ENCODE data around the gene SLC26A1. TPM values are rescaled to one million over a fixed set of nuclear protein-coding genes. Genes with fewer than 3 reads are reported as not detected.

The SLC26A1 gene
- total RNA-seq, 2 donors from 2014 or later: 0.27 TPM; not detected in 1

- no peak for ATAC-seq
- DNase-seq: no peak
- intact Hi-C loops (cut with DNase I): loop anchor here in 1 of 2 donors (5.0 kb wide), 1 partner anchor 40 kb away; the partner anchor contains the start of genes GAK and TMEM175
Measured at GRCh38 chr4:971666-972500, 21.3 kb downstream of the SLC26A1 start.

GRCh38 chr4:970854-971520 is 22.2 kb downstream of the SLC26A1 start:
- intact Hi-C loops (cut with DNase I): loop anchor here in 1 of 2 donors (5.0 kb wide), 1 partner anchor 39 kb away; the partner anchor contains the start of genes GAK and TMEM175
- DNase-seq (no peak), ATAC-seq (no peak)

- intact Hi-C loops (cut with DNase I): loop anchor here in 1 of 2 donors (5.0 kb wide), 1 partner anchor 38 kb away; the partner anchor contains the start of genes GAK and TMEM175
- no peak for ATAC-seq
- DNase-seq: no peak
Measured at GRCh38 chr4:970046-970745, 23.0 kb downstream of the SLC26A1 start.

GRCh38 chr4:968621-969394 is 24.4 kb downstream of the SLC26A1 start:
- ATAC-seq (no peak), DNase-seq (no peak)
- intact Hi-C loops (cut with DNase I): no loop called here

- ATAC-seq (no peak), DNase-seq (no peak)
- intact Hi-C loops (cut with DNase I): no loop called here
Measured at GRCh38 chr4:968221-968620, 25.0 kb downstream of the SLC26A1 start.

- intact Hi-C loops (cut with DNase I): no loop called here
- DNase-seq: no peak
- no peak for ATAC-seq
Measured at GRCh38 chr4:967113-968104, 25.8 kb downstream of the SLC26A1 start.

GRCh38 chr4:966266-967112 is 26.7 kb downstream of the SLC26A1 start:
- no peak for DNase-seq
- no peak for ATAC-seq
- intact Hi-C loops (cut with DNase I): no loop called here

GRCh38 chr4:965766-966134 is 27.5 kb downstream of the SLC26A1 start:
- ATAC-seq (no peak), DNase-seq (no peak)
- intact Hi-C loops (cut with DNase I): no loop called here

GRCh38 chr4:965048-965765 is 28.0 kb downstream of the SLC26A1 start:
- DNase-seq: no peak
- intact Hi-C loops (cut with DNase I): no loop called here
- ATAC-seq: no peak

GRCh38 chr4:964346-965025 is 28.7 kb downstream of the SLC26A1 start:
- intact Hi-C loops (cut with DNase I): no loop called here
- no peak for DNase-seq

GRCh38 chr4:963276-964225 is 29.7 kb downstream of the SLC26A1 start:
- DNase-seq (peak; percentile 11), ATAC-seq (no peak)
- intact Hi-C loops (cut with DNase I): no loop called here

More at GRCh38 chr4:964346-965025, 28.7 kb downstream of the SLC26A1 start:
- ATAC-seq: no peak

- DNase-seq (no peak), ATAC-seq (no peak)
- intact Hi-C loops (cut with DNase I): no loop called here
Measured at GRCh38 chr4:962231-963208, 30.7 kb downstream of the SLC26A1 start.

- DNase-seq: no peak
- ATAC-seq: no peak
Measured at GRCh38 chr4:961351-962230, 31.6 kb downstream of the SLC26A1 start.

More at GRCh38 chr4:961351-962230, 31.6 kb downstream of the SLC26A1 start:
- intact Hi-C loops (cut with DNase I): no loop called here

Measured in left cardiac atrium (tissue), 4 donors.